Cardiac fibroblast (primary cell): ENCODE data around the gene NEDD8.

Experiments
- DNase-seq, 2 donors: peaks; one replicate each; pipeline versions ENCODE4 v3.0.0 to v3.0.0-alpha.2; 2010; ENCODE audit warnings: low read depth in 2 of 2
- H3K4me3 ChIP-seq, 2 donors: replicated peaks in 1 of 2; 1 replicate in 1 of 2; 2 replicates in 1 of 2; pipeline ENCODE4 v1.5.1; 2011; ENCODE audit warnings: low read depth in 2 of 2, low read length in 2 of 2, mild to moderate bottlenecking in 2 of 2, moderate library complexity in 1 of 2
- CTCF ChIP-seq: IDR thresholded peaks from one replicate; pipeline ENCODE4 v1.5.1; 2011; ENCODE audit warnings: low read depth, mild to moderate bottlenecking, low read length, inconsistent platforms

The NEDD8 gene

GRCh38 chr14:24270537-24271133 lies 38.5 kb upstream of the NEDD8 start:
- DNase-seq: no peak
- H3K4me3 ChIP-seq: peak overlapping the region; percentile 95 to 96
- no peak for TF ChIP-seq CTCF

GRCh38 chr14:24269910-24270536 lies 37.9 kb upstream of the NEDD8 start:
- no peak overlapping the region for H3K4me3 ChIP-seq
- no peak for DNase-seq
- TF ChIP-seq CTCF: no peak

GRCh38 chr14:24269368-24269767 lies 37.2 kb upstream of the NEDD8 start:
- DNase-seq: no peak
- TF ChIP-seq CTCF: no peak
- no peak overlapping the region for H3K4me3 ChIP-seq

GRCh38 chr14:24268225-24268624 lies 36.1 kb upstream of the NEDD8 start:
- no peak for DNase-seq
- TF ChIP-seq CTCF: no peak
- no peak overlapping the region for H3K4me3 ChIP-seq

- TF ChIP-seq CTCF: no peak
- DNase-seq: no peak
- no peak overlapping the region for H3K4me3 ChIP-seq
These were observed 35.3 kb upstream of the NEDD8 start for GRCh38 chr14:24267516-24267915.

- no peak for DNase-seq
- H3K4me3 ChIP-seq: no peak overlapping the region
- no peak for TF ChIP-seq CTCF
These were observed 34.4 kb upstream of the NEDD8 start for GRCh38 chr14:24266344-24267244.
